AG20443 (cell line): Measurements from ENCODE around the gene PCGF3.
"Not testable (repeated sequence)": the region's sequence is repeated elsewhere in the genome, so short reads cannot be mapped to it uniquely, and the experiment has no call there.

Source experiments
- DNase-seq: peaks from one replicate; pipeline ENCODE4 v3.0.0; 2012; ENCODE audit warnings: low spot score, mixed read lengths

PCGF3 gene

GRCh38 chr4:764405-765169, 59.0 kb downstream of the PCGF3 start:
- DNase-seq: no peak

GRCh38 chr4:766152-766515, 60.5 kb downstream of the PCGF3 start:
- DNase-seq: peak; percentile 49

- no peak for DNase-seq
These were observed 61.1 kb downstream of the PCGF3 start for GRCh38 chr4:766559-767283.

- DNase-seq: no peak
These were observed 62.4 kb downstream of the PCGF3 start for GRCh38 chr4:768076-768475.

DNA sequence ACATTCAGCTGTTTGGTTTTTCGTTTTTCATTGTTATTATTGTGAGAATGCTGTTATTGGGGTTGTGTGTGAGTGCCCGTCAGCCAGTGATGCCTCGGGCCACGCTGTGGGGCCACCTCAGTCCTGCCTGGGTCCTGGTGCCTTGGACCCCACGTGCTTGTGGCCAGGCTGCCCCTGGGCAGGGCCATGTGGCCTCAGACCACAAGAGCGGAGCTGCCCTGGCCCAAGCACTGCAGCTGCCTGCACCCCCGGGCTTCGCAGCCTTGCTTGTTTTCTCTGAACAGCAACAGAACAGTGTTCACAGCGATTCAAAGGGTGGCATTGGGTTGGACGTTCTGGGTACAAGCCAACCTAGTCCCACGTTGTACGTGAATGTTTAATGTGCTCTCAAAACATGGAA, 63.4 kb downstream of the PCGF3 start:
- no peak for DNase-seq

DNA sequence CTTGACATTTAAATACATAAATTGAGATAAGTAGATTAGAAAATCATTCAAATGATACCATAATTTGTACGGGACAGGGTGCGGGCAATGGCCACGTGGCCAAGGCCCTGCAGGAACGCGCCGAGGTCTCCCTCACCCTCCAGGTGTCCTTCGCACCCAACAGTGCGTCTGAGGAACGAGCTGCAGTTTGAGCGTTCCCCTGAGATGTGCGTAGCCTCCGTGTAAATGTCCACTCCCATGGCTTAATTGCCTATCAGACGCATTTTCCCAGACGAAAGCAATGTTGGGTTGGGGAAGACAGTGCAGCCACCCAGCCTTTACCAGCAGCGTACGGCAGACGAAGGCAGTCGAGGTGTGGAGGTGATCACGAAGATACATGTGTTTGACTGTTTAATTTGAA, 63.9 kb downstream of the PCGF3 start:
- DNase-seq: no peak

DNA sequence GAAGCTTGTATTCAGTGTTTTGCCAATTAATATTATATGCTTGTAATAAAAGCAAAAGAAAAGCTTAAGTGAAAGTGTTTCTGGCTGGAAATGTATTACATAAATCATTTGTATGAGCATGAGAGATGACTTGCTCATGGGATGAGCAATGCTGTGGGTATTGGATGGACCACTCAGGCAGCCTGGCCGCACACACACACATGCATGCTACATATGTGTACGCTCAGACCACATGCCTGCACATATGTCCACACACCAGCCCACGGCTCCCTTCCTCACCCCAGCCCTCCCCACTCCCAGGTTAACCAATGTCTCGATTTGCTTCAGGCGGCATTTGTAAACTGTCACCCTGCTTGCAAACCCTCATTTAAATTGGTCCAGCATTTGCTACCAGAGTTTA, 64.4 kb downstream of the PCGF3 start:
- DNase-seq: no peak

DNA sequence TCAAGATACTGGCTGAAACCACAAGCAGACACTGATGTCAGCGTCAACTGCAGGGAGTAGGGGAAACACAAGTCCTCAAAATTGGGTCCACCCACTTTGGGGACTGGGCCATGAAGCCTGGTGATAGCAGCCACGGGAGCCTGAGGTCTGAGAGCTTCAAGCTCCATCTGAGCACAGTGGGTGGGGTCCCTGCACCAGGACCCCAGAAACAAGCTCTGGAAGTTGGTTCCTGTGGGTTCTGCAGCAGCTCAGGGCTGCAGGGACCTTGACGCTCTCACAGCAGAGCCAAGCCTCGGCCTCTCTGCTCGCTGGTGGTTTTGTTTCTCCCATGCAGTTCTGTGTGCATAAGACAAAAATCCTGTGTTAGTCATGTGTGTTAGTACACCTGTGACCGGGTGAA, 65.8 kb downstream of the PCGF3 start:
- no peak for DNase-seq

GRCh38 chr4:772118-772517, 66.5 kb downstream of the PCGF3 start:
- no peak for DNase-seq

GRCh38 chr4:772776-773175, 67.1 kb downstream of the PCGF3 start:
- no peak for DNase-seq

DNA sequence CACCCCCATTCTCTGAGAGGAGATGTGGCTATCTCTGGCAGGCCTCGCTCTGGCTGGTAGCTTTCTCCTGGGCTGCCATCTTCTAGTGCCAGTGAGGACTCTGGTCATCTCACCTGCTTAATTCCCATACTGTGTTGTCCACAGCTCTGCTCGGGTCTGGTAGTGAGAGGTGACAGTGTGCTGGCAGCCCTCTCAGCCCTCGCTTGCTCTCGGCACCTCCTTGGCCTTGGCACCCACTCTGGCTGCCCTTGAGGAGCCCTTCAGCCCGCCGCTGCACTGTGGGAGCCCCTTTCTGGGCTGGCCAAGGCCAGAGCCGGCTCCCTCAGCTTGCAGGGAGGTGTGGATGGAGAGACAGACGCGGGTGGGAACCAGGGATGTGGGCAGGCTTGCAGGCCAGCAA, 67.6 kb downstream of the PCGF3 start:
- DNase-seq: no peak

- not testable (repeated sequence) for DNase-seq
These were observed 68.9 kb downstream of the PCGF3 start for GRCh38 chr4:774419-775092.

DNA sequence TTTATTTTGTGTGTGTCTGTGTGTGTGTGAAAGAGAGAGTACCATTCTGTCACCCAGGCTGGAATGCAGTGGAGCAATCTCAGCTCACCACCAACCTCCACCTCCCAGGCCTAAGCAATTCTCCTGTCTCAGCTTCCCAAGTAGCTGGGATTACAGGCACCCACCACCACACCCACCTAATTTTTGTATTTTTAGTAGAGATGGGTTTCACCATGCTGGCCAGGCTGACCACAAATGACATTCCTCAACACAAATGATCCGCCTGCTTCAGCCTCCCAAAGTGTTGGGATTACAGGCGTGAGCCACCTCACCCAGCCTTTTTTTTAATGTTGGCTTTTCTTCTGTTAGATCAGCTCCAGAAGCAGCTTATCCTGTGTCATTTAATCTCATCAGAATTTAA, 69.9 kb downstream of the PCGF3 start:
- not testable (repeated sequence) for DNase-seq

DNA sequence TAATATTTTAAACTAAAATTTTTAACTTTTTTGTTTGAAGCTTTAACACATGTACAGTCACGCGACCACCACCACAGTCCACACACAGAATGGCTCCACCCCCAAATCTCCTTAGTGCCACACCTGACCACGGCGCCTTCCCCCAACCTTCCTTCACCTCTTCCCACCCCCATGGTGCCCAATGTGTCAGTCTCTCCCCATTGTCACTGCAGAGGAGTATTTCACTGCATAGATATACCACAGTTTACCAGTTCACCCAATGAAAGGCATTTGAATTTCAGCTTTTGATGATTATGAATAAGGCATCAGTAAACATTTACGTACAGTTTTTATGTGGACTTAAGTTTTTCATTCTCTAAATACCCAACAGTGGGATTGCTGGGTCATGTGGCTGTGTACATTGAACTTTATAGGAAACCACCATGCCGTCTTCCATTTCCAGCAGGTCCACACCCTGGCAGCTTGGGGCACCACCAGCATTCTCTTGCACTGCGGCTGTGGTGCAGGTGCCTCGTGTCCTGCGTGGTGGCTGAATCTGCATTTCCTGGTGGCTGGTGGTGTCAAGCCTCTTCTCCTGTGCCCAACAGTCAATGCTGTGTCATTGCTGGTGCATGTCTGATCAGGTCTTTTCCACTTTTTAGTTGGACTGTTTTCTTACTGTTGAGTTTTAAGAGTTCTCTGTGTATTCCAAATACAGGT, 71.3 kb downstream of the PCGF3 start:
- DNase-seq: no peak

DNA sequence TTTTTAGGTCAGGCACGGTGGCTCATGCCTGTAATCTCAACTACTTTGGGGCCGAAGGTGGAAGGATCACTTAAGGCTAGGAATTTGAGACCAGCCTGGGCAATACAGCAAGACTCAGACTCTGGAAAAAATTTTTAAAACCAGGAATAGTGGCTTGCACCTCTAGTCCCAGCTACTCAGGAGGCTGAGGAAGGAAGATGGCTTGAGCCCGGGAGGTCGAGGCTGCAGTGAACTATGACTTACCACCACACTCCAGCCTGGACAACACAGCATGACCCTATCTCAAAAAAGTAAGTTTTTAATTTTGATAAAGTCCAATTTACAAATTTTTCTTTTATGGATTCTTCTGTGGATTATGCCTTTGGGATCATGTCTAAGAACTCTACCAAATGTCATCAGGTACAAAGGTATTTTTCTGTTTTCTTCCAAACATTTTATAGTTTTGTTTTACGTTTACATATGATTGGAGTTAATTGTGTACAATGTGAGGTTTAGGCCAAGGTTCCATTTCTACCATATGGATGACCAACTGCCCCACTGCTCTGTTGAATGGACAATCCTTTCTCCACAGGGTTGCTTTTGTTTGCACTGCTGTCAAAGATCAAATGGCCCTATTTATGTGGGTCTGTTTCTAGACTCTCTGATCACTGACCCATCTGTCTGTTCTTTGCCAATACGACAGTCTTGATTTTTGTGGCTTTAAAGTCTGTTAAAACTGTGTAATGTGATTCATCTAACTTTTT, 72.1 kb downstream of the PCGF3 start:
- no peak for DNase-seq

GRCh38 chr4:779555-779954, 73.9 kb downstream of the PCGF3 start:
- no peak for DNase-seq

DNA sequence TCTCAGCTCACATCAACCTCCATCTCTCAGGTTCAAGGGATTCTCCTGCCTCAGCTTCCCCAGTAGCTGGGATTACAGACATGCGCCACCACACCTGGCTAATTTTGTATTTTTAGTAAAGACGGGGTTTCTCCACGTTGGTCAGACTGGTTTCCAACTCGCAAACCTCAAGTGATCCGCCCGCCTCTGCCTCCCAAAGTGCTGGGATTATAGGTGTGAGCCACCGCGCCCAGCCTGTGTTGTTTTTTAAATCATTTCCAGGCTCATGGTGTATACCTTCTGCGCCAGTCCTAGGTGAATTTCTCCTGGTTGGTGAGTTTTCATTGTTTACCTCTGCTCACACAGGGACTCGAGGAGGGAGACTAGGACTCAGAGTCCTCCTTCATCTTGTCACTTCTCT, 74.6 kb downstream of the PCGF3 start:
- not testable (repeated sequence) for DNase-seq

DNA sequence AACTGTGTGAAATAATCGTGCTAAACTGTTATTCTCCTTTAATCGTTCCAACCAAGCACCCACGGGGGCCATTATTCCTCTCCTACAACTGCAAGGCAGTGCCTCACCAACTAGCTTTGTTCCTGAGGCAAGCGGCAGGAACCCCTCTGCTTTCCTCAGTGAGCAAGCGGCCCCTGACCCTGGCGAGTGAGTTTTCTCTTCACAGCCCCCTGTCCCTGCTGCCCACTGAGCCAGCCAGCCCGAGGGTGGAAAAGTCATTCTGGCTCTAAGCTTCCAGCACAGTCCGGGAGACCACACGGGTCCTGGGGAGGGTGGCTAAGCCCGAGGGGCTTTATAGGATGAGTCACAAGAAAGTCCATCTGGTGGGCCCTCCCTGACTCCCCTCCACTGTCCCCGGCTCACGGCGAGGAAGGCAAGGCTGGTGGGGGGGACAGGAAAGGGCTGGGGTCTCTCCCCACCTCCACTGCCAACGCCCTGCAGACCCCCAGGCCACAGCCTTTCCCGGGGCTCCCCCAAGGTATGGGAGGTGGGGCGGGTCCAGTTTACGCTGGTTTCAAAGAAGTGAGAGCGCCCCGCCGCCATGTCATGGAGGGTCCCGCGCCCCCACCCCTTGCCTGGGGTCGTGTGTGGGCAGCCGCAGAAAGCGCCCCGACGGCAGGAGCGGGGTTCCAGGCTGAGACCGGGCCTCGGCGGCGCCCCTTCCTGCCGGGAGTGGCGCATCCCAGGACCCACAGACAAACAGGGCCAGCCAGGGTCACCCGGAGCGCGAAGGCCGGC, 75.3 kb downstream of the PCGF3 start:
- DNase-seq: no peak

- peak; percentile 99 for DNase-seq
These were observed 76.0 kb downstream of the PCGF3 start for GRCh38 chr4:781493-782216.
